Measurements from ENCODE around the gene ARHGAP40. TPM values are rescaled to one million over a fixed set of nuclear protein-coding genes. Genes with fewer than 3 reads are reported as not detected.

The ARHGAP40 gene
- polyA plus RNA-seq, 2 donors = 27.9 to 53.3 TPM

GRCh38 chr20:38599410-38599882 is 2.2 kb upstream of the ARHGAP40 start:
- H3K4me3 ChIP-seq (ENCODE audit: low read depth in 1 of 2, low read length in 2 of 2) = no peak overlapping the region
- no peaks in the 10 kb centered on the region for H3K36me3 ChIP-seq (ENCODE audit: control insufficient read depth in 2 of 2, insufficient read depth in 2 of 2, low read length in 1 of 2)
- WGBS, 2 donors = 30 to 43% methylated on average over 9 of the region's 9 CpGs
- peaks cover 0 to 8% of the 10 kb centered on the region in 2 donors for H3K4me1 ChIP-seq (ENCODE audit: control insufficient read depth in 2 of 2, insufficient read depth in 2 of 2, low read length in 1 of 2)
- H3K27ac ChIP-seq (ENCODE audit: low read depth in 2 of 2, low read length in 1 of 2) = peak overlapping the region in 1 of 2 donors; percentile 64
- no peaks in the 10 kb centered on the region for H3K9me3 ChIP-seq (ENCODE audit: control insufficient read depth in 2 of 2, insufficient read depth in 1 of 2, low read depth in 1 of 2, low read length in 1 of 2)
- peaks cover 0 to 6% of the 10 kb centered on the region in 2 donors for H3K27me3 ChIP-seq (ENCODE audit: control insufficient read depth in 1 of 2, insufficient read depth in 2 of 2, low read length in 2 of 2)

GRCh38 chr20:38600057-38600456 is 1.6 kb upstream of the ARHGAP40 start:
- WGBS, 2 donors = 95 to 100% methylated on average over 1 of the region's 1 CpG
- peak overlapping the region in 1 of 2 donors; percentile 53 for H3K27ac ChIP-seq (ENCODE audit: low read depth in 2 of 2, low read length in 1 of 2)
- no peaks in the 10 kb centered on the region for H3K9me3 ChIP-seq (ENCODE audit: control insufficient read depth in 2 of 2, insufficient read depth in 1 of 2, low read depth in 1 of 2, low read length in 1 of 2)
- no peaks in the 10 kb centered on the region for H3K36me3 ChIP-seq (ENCODE audit: control insufficient read depth in 2 of 2, insufficient read depth in 2 of 2, low read length in 1 of 2)
- H3K4me3 ChIP-seq (ENCODE audit: low read depth in 1 of 2, low read length in 2 of 2) = no peak overlapping the region
- peaks cover 0 to 6% of the 10 kb centered on the region in 2 donors for H3K27me3 ChIP-seq (ENCODE audit: control insufficient read depth in 1 of 2, insufficient read depth in 2 of 2, low read length in 2 of 2)
- peaks cover 0 to 8% of the 10 kb centered on the region in 2 donors for H3K4me1 ChIP-seq (ENCODE audit: control insufficient read depth in 2 of 2, insufficient read depth in 2 of 2, low read length in 1 of 2)

DNA sequence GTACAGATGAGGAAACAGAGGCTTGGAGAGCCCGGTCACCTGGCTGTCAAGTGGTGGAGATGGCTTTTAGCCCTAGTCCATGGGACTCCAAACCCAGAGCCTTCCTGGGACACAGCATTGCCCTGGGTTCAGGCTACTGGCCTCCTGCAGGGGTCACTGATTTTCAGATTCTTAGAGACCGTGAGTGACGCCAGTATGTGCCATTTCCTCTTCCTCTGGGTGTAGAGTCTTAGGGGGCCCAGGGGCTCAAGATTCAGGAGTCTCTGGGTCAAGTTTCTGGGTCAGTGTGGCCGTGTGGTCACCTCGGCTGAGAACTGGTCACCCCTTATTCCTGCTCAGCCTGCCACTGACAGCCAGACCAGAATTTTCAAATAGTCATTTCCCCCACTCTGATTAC is 574 bp downstream of the ARHGAP40 start:
- 54 to 57% methylated on average over 5 of the region's 5 CpGs for WGBS, 2 donors
- peaks cover 0 to 8% of the 10 kb centered on the region in 2 donors for H3K4me1 ChIP-seq (ENCODE audit: control insufficient read depth in 2 of 2, insufficient read depth in 2 of 2, low read length in 1 of 2)
- no peak overlapping the region for H3K27ac ChIP-seq (ENCODE audit: low read depth in 2 of 2, low read length in 1 of 2)
- no peaks in the 10 kb centered on the region for H3K9me3 ChIP-seq (ENCODE audit: control insufficient read depth in 2 of 2, insufficient read depth in 1 of 2, low read depth in 1 of 2, low read length in 1 of 2)
- H3K27me3 ChIP-seq (ENCODE audit: control insufficient read depth in 1 of 2, insufficient read depth in 2 of 2, low read length in 2 of 2) = peaks cover 0 to 6% of the 10 kb centered on the region in 2 donors
- no peaks in the 10 kb centered on the region for H3K36me3 ChIP-seq (ENCODE audit: control insufficient read depth in 2 of 2, insufficient read depth in 2 of 2, low read length in 1 of 2)
- H3K4me3 ChIP-seq (ENCODE audit: low read depth in 1 of 2, low read length in 2 of 2) = peak overlapping the region; percentile 50 to 56

DNA sequence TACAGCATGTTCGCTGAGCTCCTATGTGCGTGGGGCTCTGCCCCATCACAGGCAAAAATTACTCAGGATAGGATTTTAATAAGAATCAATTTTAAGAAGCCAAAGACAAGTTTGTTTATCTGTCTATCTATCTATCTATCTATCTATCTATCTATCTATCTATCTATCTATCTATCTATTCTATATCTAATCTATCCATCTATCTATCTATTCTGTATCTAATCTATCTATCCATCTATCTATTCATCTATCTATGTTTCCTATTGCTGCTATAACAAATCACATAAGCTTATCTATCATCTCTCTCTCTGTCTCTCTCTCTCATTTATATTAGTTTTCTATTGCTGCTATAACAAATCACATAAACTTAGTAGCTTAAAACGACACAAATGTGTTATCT is 1.7 kb downstream of the ARHGAP40 start:
- Histone ChIP-seq H3K36me3 (ENCODE audit: control insufficient read depth in 2 of 2, insufficient read depth in 2 of 2, low read length in 1 of 2) (no peaks in the 10 kb centered on the region), H3K4me3 (ENCODE audit: low read depth in 1 of 2, low read length in 2 of 2) (peak overlapping the region; percentile 21 to 50), H3K4me1 (ENCODE audit: control insufficient read depth in 2 of 2, insufficient read depth in 2 of 2, low read length in 1 of 2) (peaks cover 0 to 8% of the 10 kb centered on the region in 2 donors), H3K9me3 (ENCODE audit: control insufficient read depth in 2 of 2, insufficient read depth in 1 of 2, low read depth in 1 of 2, low read length in 1 of 2) (no peaks in the 10 kb centered on the region), H3K27me3 (ENCODE audit: control insufficient read depth in 1 of 2, insufficient read depth in 2 of 2, low read length in 2 of 2) (peaks cover 0 to 7% of the 10 kb centered on the region in 2 donors), H3K27ac (ENCODE audit: low read depth in 2 of 2, low read length in 1 of 2) (no peak overlapping the region)
- 78 to 83% methylated on average over 3 of the region's 3 CpGs for WGBS, 2 donors

DNA sequence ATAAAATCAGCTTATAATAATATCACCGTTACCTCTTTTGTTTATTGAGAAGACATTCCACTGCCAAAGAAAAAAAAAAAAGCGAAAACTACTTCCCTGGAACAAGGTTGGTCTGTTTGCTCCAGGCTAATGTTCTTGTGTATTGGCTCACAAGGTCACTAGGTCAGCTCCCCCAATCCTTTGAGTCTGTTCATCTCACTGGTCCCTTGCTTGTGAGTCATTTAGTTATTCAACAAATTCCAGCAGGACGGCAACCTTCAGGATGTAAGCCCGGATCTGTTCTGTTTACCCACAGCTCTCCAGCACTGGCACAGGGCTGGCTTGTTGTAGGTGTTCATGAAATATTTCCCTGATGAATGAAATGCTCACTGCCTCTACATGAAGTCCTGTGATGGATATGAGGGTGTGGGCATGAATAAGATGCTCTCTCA is 3.3 kb downstream of the ARHGAP40 start:
- Histone ChIP-seq H3K4me3 (ENCODE audit: low read depth in 1 of 2, low read length in 2 of 2) (no peak overlapping the region), H3K27me3 (ENCODE audit: control insufficient read depth in 1 of 2, insufficient read depth in 2 of 2, low read length in 2 of 2) (peaks cover 0 to 7% of the 10 kb centered on the region in 2 donors), H3K36me3 (ENCODE audit: control insufficient read depth in 2 of 2, insufficient read depth in 2 of 2, low read length in 1 of 2) (no peaks in the 10 kb centered on the region), H3K9me3 (ENCODE audit: control insufficient read depth in 2 of 2, insufficient read depth in 1 of 2, low read depth in 1 of 2, low read length in 1 of 2) (no peaks in the 10 kb centered on the region), H3K27ac (ENCODE audit: low read depth in 2 of 2, low read length in 1 of 2) (no peak overlapping the region), H3K4me1 (ENCODE audit: control insufficient read depth in 2 of 2, insufficient read depth in 2 of 2, low read length in 1 of 2) (peaks cover 0 to 3% of the 10 kb centered on the region in 2 donors)
- 31 to 38% methylated on average over 4 of the region's 4 CpGs for WGBS, 2 donors

GRCh38 chr20:38607351-38607750 is 5.7 kb downstream of the ARHGAP40 start:
- no peaks in the 10 kb centered on the region for H3K36me3 ChIP-seq (ENCODE audit: control insufficient read depth in 2 of 2, insufficient read depth in 2 of 2, low read length in 1 of 2)
- no peak overlapping the region for H3K4me3 ChIP-seq (ENCODE audit: low read depth in 1 of 2, low read length in 2 of 2)
- H3K27me3 ChIP-seq (ENCODE audit: control insufficient read depth in 1 of 2, insufficient read depth in 2 of 2, low read length in 2 of 2) = peaks cover 0 to 2% of the 10 kb centered on the region in 2 donors
- H3K9me3 ChIP-seq (ENCODE audit: control insufficient read depth in 2 of 2, insufficient read depth in 1 of 2, low read depth in 1 of 2, low read length in 1 of 2) = no peaks in the 10 kb centered on the region
- no peaks in the 10 kb centered on the region for H3K4me1 ChIP-seq (ENCODE audit: control insufficient read depth in 2 of 2, insufficient read depth in 2 of 2, low read length in 1 of 2)
- WGBS, 2 donors = 48% methylated on average over 12 of the region's 12 CpGs
- H3K27ac ChIP-seq (ENCODE audit: low read depth in 2 of 2, low read length in 1 of 2) = no peak overlapping the region

GRCh38 chr20:38608188-38608587 is 6.6 kb downstream of the ARHGAP40 start:
- no peak overlapping the region for H3K27ac ChIP-seq (ENCODE audit: low read depth in 2 of 2, low read length in 1 of 2)
- no peak overlapping the region for H3K4me3 ChIP-seq (ENCODE audit: low read depth in 1 of 2, low read length in 2 of 2)
- H3K27me3 ChIP-seq (ENCODE audit: control insufficient read depth in 1 of 2, insufficient read depth in 2 of 2, low read length in 2 of 2) = peaks cover 0 to 2% of the 10 kb centered on the region in 2 donors
- WGBS, 2 donors = 76 to 83% methylated on average over 4 of the region's 4 CpGs
- no peaks in the 10 kb centered on the region for H3K36me3 ChIP-seq (ENCODE audit: control insufficient read depth in 2 of 2, insufficient read depth in 2 of 2, low read length in 1 of 2)
- H3K4me1 ChIP-seq (ENCODE audit: control insufficient read depth in 2 of 2, insufficient read depth in 2 of 2, low read length in 1 of 2) = no peaks in the 10 kb centered on the region
- no peaks in the 10 kb centered on the region for H3K9me3 ChIP-seq (ENCODE audit: control insufficient read depth in 2 of 2, insufficient read depth in 1 of 2, low read depth in 1 of 2, low read length in 1 of 2)

DNA sequence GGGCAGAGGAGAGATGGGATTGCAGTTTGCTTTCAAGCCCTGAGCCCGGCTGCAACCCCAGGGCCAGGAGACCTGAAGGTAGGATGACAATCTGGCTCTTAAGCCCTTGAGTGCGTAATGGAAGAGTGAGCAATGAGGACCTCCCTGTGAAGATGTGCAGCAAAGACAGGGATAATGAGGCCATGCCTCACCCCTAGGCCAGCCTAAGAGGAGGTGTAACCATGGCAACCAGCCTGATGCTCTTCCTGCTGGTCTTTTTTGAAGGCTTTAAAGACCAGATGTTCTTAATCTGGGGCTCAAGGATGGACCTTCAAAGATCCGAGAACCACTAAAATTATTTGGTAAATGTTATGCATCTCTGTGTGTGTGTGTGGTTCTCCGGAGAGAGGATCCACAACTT is 8.2 kb downstream of the ARHGAP40 start:
- H3K9me3 ChIP-seq (ENCODE audit: control insufficient read depth in 2 of 2, insufficient read depth in 1 of 2, low read depth in 1 of 2, low read length in 1 of 2) = no peaks in the 10 kb centered on the region
- no peaks in the 10 kb centered on the region for H3K4me1 ChIP-seq (ENCODE audit: control insufficient read depth in 2 of 2, insufficient read depth in 2 of 2, low read length in 1 of 2)
- H3K27ac ChIP-seq (ENCODE audit: low read depth in 2 of 2, low read length in 1 of 2) = no peak overlapping the region
- no peaks in the 10 kb centered on the region for H3K36me3 ChIP-seq (ENCODE audit: control insufficient read depth in 2 of 2, insufficient read depth in 2 of 2, low read length in 1 of 2)
- WGBS, 2 donors = 82 to 87% methylated on average over 4 of the region's 4 CpGs
- peaks cover 0 to 2% of the 10 kb centered on the region in 2 donors for H3K27me3 ChIP-seq (ENCODE audit: control insufficient read depth in 1 of 2, insufficient read depth in 2 of 2, low read length in 2 of 2)
- H3K4me3 ChIP-seq (ENCODE audit: low read depth in 1 of 2, low read length in 2 of 2) = no peak overlapping the region

DNA sequence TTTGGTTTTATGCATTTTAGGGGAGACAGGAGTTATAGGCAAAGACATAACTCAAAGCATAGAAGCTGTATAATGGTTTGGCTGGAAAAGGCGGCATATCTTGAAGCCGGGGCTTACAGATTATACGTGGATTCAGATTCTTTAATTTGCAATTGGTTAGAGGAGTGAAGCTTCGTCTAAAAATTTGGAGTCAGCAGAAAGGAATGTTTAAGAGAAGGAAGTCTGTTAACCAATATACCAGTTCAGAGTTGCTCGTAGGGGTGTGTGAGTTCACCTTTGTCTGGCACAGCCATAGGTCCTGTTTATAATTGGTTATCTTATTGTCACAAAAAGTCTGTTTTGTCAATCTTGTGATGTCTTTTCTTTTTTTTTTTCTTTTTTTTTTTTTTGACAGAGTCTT is 8.9 kb downstream of the ARHGAP40 start:
- Histone ChIP-seq H3K4me3 (ENCODE audit: low read depth in 1 of 2, low read length in 2 of 2) (no peak overlapping the region), H3K27me3 (ENCODE audit: control insufficient read depth in 1 of 2, insufficient read depth in 2 of 2, low read length in 2 of 2) (peaks cover 0 to 2% of the 10 kb centered on the region in 2 donors), H3K27ac (ENCODE audit: low read depth in 2 of 2, low read length in 1 of 2) (peak overlapping the region in 1 of 2 donors; percentile 0), H3K36me3 (ENCODE audit: control insufficient read depth in 2 of 2, insufficient read depth in 2 of 2, low read length in 1 of 2) (no peaks in the 10 kb centered on the region), H3K4me1 (ENCODE audit: control insufficient read depth in 2 of 2, insufficient read depth in 2 of 2, low read length in 1 of 2) (no peaks in the 10 kb centered on the region), H3K9me3 (ENCODE audit: control insufficient read depth in 2 of 2, insufficient read depth in 1 of 2, low read depth in 1 of 2, low read length in 1 of 2) (no peaks in the 10 kb centered on the region)
- 62 to 77% methylated on average over 5 of the region's 5 CpGs for WGBS, 2 donors

GRCh38 chr20:38612751-38613515 is 11.3 kb downstream of the ARHGAP40 start:
- Histone ChIP-seq H3K4me1 (ENCODE audit: control insufficient read depth in 2 of 2, insufficient read depth in 2 of 2, low read length in 1 of 2) (no peaks in the 10 kb centered on the region), H3K27ac (ENCODE audit: low read depth in 2 of 2, low read length in 1 of 2) (no peak overlapping the region), H3K9me3 (ENCODE audit: control insufficient read depth in 2 of 2, insufficient read depth in 1 of 2, low read depth in 1 of 2, low read length in 1 of 2) (no peaks in the 10 kb centered on the region), H3K4me3 (ENCODE audit: low read depth in 1 of 2, low read length in 2 of 2) (no peak overlapping the region), H3K27me3 (ENCODE audit: control insufficient read depth in 1 of 2, insufficient read depth in 2 of 2, low read length in 2 of 2) (no peaks in the 10 kb centered on the region), H3K36me3 (ENCODE audit: control insufficient read depth in 2 of 2, insufficient read depth in 2 of 2, low read length in 1 of 2) (no peaks in the 10 kb centered on the region)
- WGBS, 2 donors = 55 to 59% methylated on average over 5 of the region's 5 CpGs

Measured in esophagus (tissue), 2 donors.